SK-N-SH (cell line): ENCODE measurements around the gene NUMA1. TPM values are rescaled to one million over a fixed set of nuclear protein-coding genes. Genes with fewer than 3 reads are reported as not detected.

Source experiments
- CTCF ChIA-PET: fragments of 300-600, 350-600 bp; formaldehyde crosslinking; extraction: SDS; loops from one replicate; lab custom pipeline; 2021; lab: Yijun Ruan, JAX
- POLR2A ChIA-PET: fragments of 350-600 bp; sonication (Branson Sonifier 250); formaldehyde crosslinking; extraction: SDS; loops from one replicate; lab custom pipeline; 2020; ENCODE audit warnings: antibody characterized with exemption, inconsistent platforms; lab: Yijun Ruan, JAX
- DNase-seq: peaks from one replicate; pipeline ENCODE4 v3.0.0; 2012
- H2AFZ ChIP-seq: fragments of 200-600 bp; sonication (generic); 2 replicates; pipeline ENCODE4 v1.8.1; 2016; ENCODE audit warnings: antibody characterized with exemption, mild to moderate bottlenecking, low read depth
- H3F3A ChIP-seq: fragments of 200-600 bp; sonication (generic); replicated peaks from 2 replicates; pipeline ENCODE3; 2016; ENCODE audit warnings: antibody characterized with exemption, mild to moderate bottlenecking; ENCODE audit not compliant: insufficient read depth
- H3K27ac ChIP-seq, 2 experiments: fragments of 200-500 bp in 1 of 2; fragments of 200-600 bp in 1 of 2; sonication (Bioruptor generic) in 1 of 2; sonication (generic), shearing (Covaris generic) in 1 of 2; 2 replicates each; pipeline versions ENCODE4 v1.5.1 to v1.6.1; 2014 to 2016; ENCODE audit warnings: low read depth in 2 of 2, inconsistent platforms in 1 of 2, low read length in 1 of 2, mild to moderate bottlenecking in 1 of 2, mixed read lengths in 1 of 2
- H3K27me3 ChIP-seq: fragments of 200-600 bp; sonication (generic), shearing (Covaris generic); 2 replicates; pipeline ENCODE4 v1.6.1; 2016; ENCODE audit warnings: mixed run types; ENCODE audit not compliant: insufficient read depth
- H3K36me3 ChIP-seq, 2 experiments: fragments of 200-500 bp in 1 of 2; fragments of 200-600 bp in 1 of 2; sonication (Bioruptor generic) in 1 of 2; sonication (generic) in 1 of 2; replicated peaks in 1 of 2; 2 replicates each; pipeline versions ENCODE3 to v1.5.1; 2014 to 2016; ENCODE audit warnings: low read length in 1 of 2, mild to moderate bottlenecking in 1 of 2; ENCODE audit not compliant: insufficient read depth in 2 of 2, control insufficient read depth in 1 of 2
- H3K4me1 ChIP-seq, 2 experiments: fragments of 200-500 bp in 1 of 2; fragments of 200-600 bp in 1 of 2; sonication (Bioruptor generic) in 1 of 2; sonication (generic), shearing (Covaris generic) in 1 of 2; 2 replicates each; pipeline versions ENCODE4 v1.5.1 to v1.6.1; 2014 to 2016; ENCODE audit warnings: low read depth in 1 of 2, low read length in 1 of 2, mixed run types in 1 of 2; ENCODE audit not compliant: insufficient read depth in 2 of 2, control insufficient read depth in 1 of 2
- H3K4me2 ChIP-seq: fragments of 200-600 bp; sonication (generic), shearing (Covaris generic); 2 replicates; pipeline ENCODE4 v1.6.1; 2017; ENCODE audit warnings: mixed run types
- H3K4me3 ChIP-seq, 2 experiments: fragments of 200-500 bp in 1 of 2; fragments of 200-600 bp in 1 of 2; sonication (Bioruptor generic) in 1 of 2; sonication (generic), shearing (Covaris generic) in 1 of 2; 2 replicates each; pipeline versions ENCODE4 v1.5.1 to v1.8.1; 2014 to 2016; ENCODE audit warnings: low read depth in 2 of 2, inconsistent platforms in 1 of 2, low read length in 1 of 2, mild to moderate bottlenecking in 1 of 2, mixed read lengths in 1 of 2, moderate library complexity in 1 of 2
- H3K79me2 ChIP-seq: fragments of 200-600 bp; sonication (generic); 2 replicates; pipeline ENCODE4 v1.8.1; 2017; ENCODE audit warnings: mild to moderate bottlenecking; ENCODE audit not compliant: insufficient read depth
- H3K9ac ChIP-seq: fragments of 200-600 bp; sonication (generic); 2 replicates; pipeline ENCODE4 v1.6.1; 2017; ENCODE audit warnings: mixed run types
- H3K9me2 ChIP-seq: fragments of 200-600 bp; sonication (generic); 2 replicates; pipeline ENCODE4 v1.6.1; 2017; ENCODE audit warnings: mixed run types
- H3K9me3 ChIP-seq: fragments of 200-600 bp; sonication (generic); 2 replicates; pipeline ENCODE4 v1.6.1; 2017; ENCODE audit warnings: mixed run types, mild to moderate bottlenecking, moderate library complexity
- H4K20me1 ChIP-seq: fragments of 200-600 bp; sonication (generic); 2 replicates; pipeline ENCODE4 v1.6.1; 2017; ENCODE audit warnings: mild to moderate bottlenecking, mixed run types; ENCODE audit not compliant: insufficient read depth
- CHD2 ChIP-seq: fragments of 150-350 bp; IDR thresholded peaks from 2 replicates; pipeline ENCODE4 v1.6.1; 2018; ENCODE audit warnings: low read length; ENCODE audit not compliant: partially characterized antibody
- CTCF ChIP-seq: fragments of 200-600 bp; sonication (generic); IDR thresholded peaks from 2 replicates; pipeline ENCODE4 v1.6.1; 2017; ENCODE audit warnings: antibody characterized with exemption, mild to moderate bottlenecking, moderate library complexity
- EZH2phosphoT487 ChIP-seq: fragments of 200-600 bp; sonication (generic); IDR thresholded peaks from 2 replicates; pipeline ENCODE4 v1.6.1; 2017; ENCODE audit warnings: low read depth, mixed run types, mild to moderate bottlenecking, antibody characterized with exemption, moderate library complexity, borderline replicate concordance
- FOSL2 ChIP-seq: IDR thresholded peaks from 2 replicates; pipeline ENCODE4 v1.4.0; 2012; ENCODE audit warnings: low read depth, mild to moderate bottlenecking, moderate library complexity, borderline replicate concordance
- FOXJ3 ChIP-seq: sonication (generic); formaldehyde crosslinking; IDR thresholded peaks from 2 replicates; pipeline ENCODE4 v1.5.1; 2020; ENCODE audit warnings: mild to moderate bottlenecking, missing genetic modification reagents
- GABPA ChIP-seq: IDR thresholded peaks from 2 replicates; pipeline ENCODE4 v1.4.0; 2012; ENCODE audit warnings: low read depth, mild to moderate bottlenecking
- GATA2 ChIP-seq: sonication (generic); formaldehyde crosslinking; IDR thresholded peaks from 2 replicates; pipeline ENCODE4 v1.5.0; 2020; ENCODE audit warnings: mild to moderate bottlenecking, missing genetic modification reagents
- JUND ChIP-seq: IDR thresholded peaks from 2 replicates; pipeline ENCODE4 v1.4.0; 2012
- NFIC ChIP-seq: IDR thresholded peaks from 2 replicates; pipeline ENCODE4 v1.4.0; 2012; ENCODE audit warnings: borderline replicate concordance
- PBX3 ChIP-seq: IDR thresholded peaks from 2 replicates; pipeline ENCODE4; 2012
- POLR2AphosphoS5 ChIP-seq: IDR thresholded peaks from 2 replicates; pipeline ENCODE4 v1.6.1; 2012; ENCODE audit warnings: low read depth, low read length
- RAD21 ChIP-seq: IDR thresholded peaks from 2 replicates; pipeline ENCODE4 v1.6.1; 2012; ENCODE audit warnings: mild to moderate bottlenecking, low read length
- REST ChIP-seq: IDR thresholded peaks from 2 replicates; pipeline ENCODE4 v1.6.1; 2012; ENCODE audit warnings: mild to moderate bottlenecking, low read depth, low read length, moderate library complexity
- RFX5 ChIP-seq: IDR thresholded peaks from 2 replicates; pipeline ENCODE4 v1.6.1; 2012; ENCODE audit warnings: mild to moderate bottlenecking, improper control_type of control experiment, low read length
- TAF1 ChIP-seq: IDR thresholded peaks from 2 replicates; pipeline ENCODE4 v1.6.1; 2012; ENCODE audit warnings: low read depth, mild to moderate bottlenecking, low read length, moderate library complexity, borderline replicate concordance
- TCF12 ChIP-seq: IDR thresholded peaks from 2 replicates; pipeline ENCODE4 v1.4.0; 2012
- YY1 ChIP-seq: IDR thresholded peaks from 2 replicates; pipeline ENCODE4 v1.4.0; 2012; ENCODE audit warnings: low read depth, mild to moderate bottlenecking
- WGBS: methylation state at CpG from one replicate; pipeline ENCODE4 v1.1.6; 2017; ENCODE audit warnings: low lambda C conversion rate; 5-methylcytosine and 5-hydroxymethylcytosine counted together
- polyA plus RNA-seq, 3 experiments: library from polyadenylated mRNA; depleted of rRNA; stranded (reverse); fragments of >200 nt; gene quantifications; 2 replicates each; pipeline ENCODE4 v1.2.3, GENCODE V29; 2012

Gene NUMA1
- polyA plus RNA-seq, 1 of the 3 experiments (the other 2 are of a cell fraction) = 111 TPM

DNA sequence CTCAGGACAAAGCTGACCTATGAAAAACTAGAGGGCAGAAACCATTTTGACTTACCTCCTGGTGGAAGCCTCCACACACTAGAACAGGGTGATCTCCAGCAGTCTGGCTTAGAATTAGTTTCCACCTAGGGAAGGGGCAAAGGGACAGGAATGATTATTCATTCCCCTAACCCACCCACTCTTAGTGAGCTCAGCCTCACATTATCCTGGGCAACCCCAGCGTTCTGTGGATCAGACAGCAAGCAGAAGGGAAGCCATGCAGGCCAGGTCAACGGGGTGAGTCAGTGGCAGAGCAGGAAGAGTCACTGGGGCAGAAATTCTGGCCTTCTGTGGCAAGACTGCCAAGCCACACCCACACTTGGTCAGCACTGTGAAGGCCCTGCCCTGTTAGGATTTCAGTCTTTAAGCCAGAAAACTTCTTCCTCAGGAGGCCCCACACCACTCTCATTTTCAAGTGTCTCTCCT is 10.5 kb downstream of the NUMA1 start:
- Histone ChIP-seq H3K9me2 (no peaks in the 10 kb centered on the region), H3K4me3 (peak overlapping the region in 1 of 2 experiments; percentile 43; a peak in 2 of 4 replicates), H3K9ac (peak overlapping the region; percentile 53; the same call in 1 of the 2 replicates), H3K27ac (peak overlapping the region; percentile 69 to 82), H3K9me3 (no peaks in the 10 kb centered on the region), H3K79me2 (peaks cover 97% of the 10 kb centered on the region), H2AFZ (0 out of 2 replicates have a peak overlapping the region, but pooled peaks have one; percentile 45), H4K20me1 (no peaks in the 10 kb centered on the region), H3F3A (peaks cover 39% of the 10 kb centered on the region), H3K36me3 (peaks cover 3 to 4% of the 10 kb centered on the region in 2 experiments), H3K27me3 (no peaks in the 10 kb centered on the region), H3K4me2 (peak overlapping the region; percentile 53), H3K4me1 (peaks cover 21 to 52% of the 10 kb centered on the region in 2 experiments)
- CTCF ChIA-PET = interaction anchor here (0.9 to 1.4 kb wide), 2 partner anchors 9 to 44 kb away, joined by 3 read pairs; no protein-coding TSS in a partner anchor
- no peak for DNase-seq
- 0% methylated on average over 2 of the region's 2 CpGs for WGBS
- TF ChIP-seq EZH2phosphoT487 = no peak
- peak; percentile 35; the same call in 1 of the 2 replicates for TF ChIP-seq YY1
- peak; percentile 56 for TF ChIP-seq NFIC
- no peak for TF ChIP-seq RFX5
- no peak for TF ChIP-seq REST
- no peak for TF ChIP-seq RAD21
- peak; percentile 43; the same call in 1 of the 2 replicates for TF ChIP-seq POLR2AphosphoS5
- TF ChIP-seq CTCF = no peak
- TF ChIP-seq CHD2 = no peak
- TF ChIP-seq FOXJ3 (CRISPR knock-in tag) = no peak
- TF ChIP-seq TAF1 = no peak; the same call in 1 of the 2 replicates
- TF ChIP-seq JUND = peak; percentile 29; the same call in 1 of the 2 replicates
- TF ChIP-seq GABPA = no peak
- TF ChIP-seq GATA2 (CRISPR knock-in tag) = no peak
- no peak for TF ChIP-seq PBX3
- no peak; the same call in 1 of the 2 replicates for TF ChIP-seq TCF12
- peak; percentile 72 for TF ChIP-seq FOSL2
- POLR2A ChIA-PET = interaction anchor here (0.8 kb wide), 1 partner anchor 28 kb away, joined by 3 read pairs; no protein-coding TSS in a partner anchor
